ENCODE measurements around the gene IGF2BP1. TPM values are rescaled to one million over a fixed set of nuclear protein-coding genes. Genes with fewer than 3 reads are reported as not detected.

Gene IGF2BP1
- total RNA-seq, 1 experiment from 2014 or later = 434 TPM

- WGBS (ENCODE audit: extremely low coverage, insufficient read length, low lambda C conversion rate) = no CpG with 5 or more reads among the region's 65 CpGs
- peaks cover 2% of the 10 kb centered on the region for H4K20me1 ChIP-seq (ENCODE audit: control insufficient read depth, insufficient read depth, insufficient read length)
- H3K9me3 ChIP-seq (ENCODE audit: control insufficient read depth, low read depth, low read length) = no peaks in the 10 kb centered on the region
- peaks cover 57 to 69% of the 10 kb centered on the region in 2 experiments for H3K4me1 Mint-ChIP-seq
- H3K4me1 ChIP-seq (ENCODE audit: insufficient read depth, low read length) = peaks cover 18% of the 10 kb centered on the region; the same call in 1 of the 2 replicates
- H2BK12ac ChIP-seq (ENCODE audit: insufficient read length, low read depth, low read length) = peak overlapping the region; percentile 98
- H3K18ac ChIP-seq (ENCODE audit: insufficient read length, low read depth, low read length) = peak overlapping the region; percentile 99
- H2BK5ac ChIP-seq (ENCODE audit: insufficient read length, low read length) = peak overlapping the region; percentile 96
- TF ChIP-seq CTCF (conservative IDR thresholded peaks at IDR 0.05) = no peak
- H3K27me3 Mint-ChIP-seq (ENCODE audit: low read depth) = no peaks in the 10 kb centered on the region
- H3K4ac ChIP-seq (ENCODE audit: low read depth, low read length) = peak overlapping the region; percentile 83; the same call in 1 of the 2 replicates
- H3K4me3 Mint-ChIP-seq = peak overlapping the region; percentile 67 to 81
- peak; percentile 94 for DNase-seq
- peak overlapping the region; percentile 60 for H3K4me2 ChIP-seq (ENCODE audit: insufficient read depth, insufficient read length, low read length)
- no peaks in the 10 kb centered on the region for H3K27me3 ChIP-seq (ENCODE audit: insufficient read depth, low read length)
- no peak overlapping the region for H3T11ph ChIP-seq (ENCODE audit: low read length)
- H3K9me3 Mint-ChIP-seq = no peaks in the 10 kb centered on the region
- H2AFZ ChIP-seq (ENCODE audit: low read length) = no peak overlapping the region
- H2BK120ac ChIP-seq (ENCODE audit: low read depth, low read length, poor library complexity, severe bottlenecking) = peak overlapping the region; percentile 90
- peak overlapping the region; percentile 100 for H3K14ac ChIP-seq (ENCODE audit: insufficient read depth, low read length)
- H3K79me1 ChIP-seq (ENCODE audit: insufficient read depth, low read depth, low read length, poor library complexity, severe bottlenecking) = peaks cover 8% of the 10 kb centered on the region
- H3K9ac ChIP-seq (ENCODE audit: extremely low read depth, insufficient read length, low read length) = peak overlapping the region; percentile 95
- peaks cover 30 to 57% (median 46%) of the 10 kb centered on the region in 3 experiments; a peak in 6 of 7 replicates for H3K36me3 Mint-ChIP-seq (ENCODE audit: insufficient read depth in 1 of 3, low read depth in 3 of 3)
- H3K79me2 ChIP-seq (ENCODE audit: insufficient read depth, low read length) = peaks cover 42% of the 10 kb centered on the region; the same call in 1 of the 2 replicates
- H2BK20ac ChIP-seq (ENCODE audit: low read depth, low read length, poor library complexity, severe bottlenecking) = no peak overlapping the region
- no peak overlapping the region for H3K23ac ChIP-seq (ENCODE audit: insufficient read length, low read depth, low read length)
- no peak overlapping the region for H4K8ac ChIP-seq (replicated peaks; ENCODE audit: insufficient read length, low read depth, low read length)
- H4K5ac ChIP-seq (ENCODE audit: insufficient read length, low read depth, low read length) = peak overlapping the region; percentile 93
- H2BK15ac ChIP-seq (ENCODE audit: low read depth, low read length) = no peak overlapping the region; the same call in 1 of the 2 replicates
- H3K27ac ChIP-seq (ENCODE audit: insufficient read length, low read depth, low read length) = peak overlapping the region; percentile 96
- H3K27ac Mint-ChIP-seq = peak overlapping the region; percentile 99
- H3K56ac ChIP-seq (ENCODE audit: insufficient read length, low read depth, low read length) = peak overlapping the region; percentile 83
- peak overlapping the region; percentile 98 for H4K91ac ChIP-seq (ENCODE audit: insufficient read length, low read depth, low read length)
- H2AK5ac ChIP-seq (ENCODE audit: insufficient read length, low read length) = no peak overlapping the region
- H3K23me2 ChIP-seq (ENCODE audit: insufficient read length, low read depth, low read length, poor library complexity, severe bottlenecking) = peaks cover 12% of the 10 kb centered on the region
Observed at GRCh38 chr17:49013311-49014213, 16.4 kb downstream of the IGF2BP1 start.

All from H9 (cell line).